ENCODE measurements around the gene SUCLG2.
"Not testable (repeated sequence)": the region's sequence is repeated elsewhere in the genome, so short reads cannot be mapped to it uniquely, and the experiment has no call there.

Gene SUCLG2

DNA sequence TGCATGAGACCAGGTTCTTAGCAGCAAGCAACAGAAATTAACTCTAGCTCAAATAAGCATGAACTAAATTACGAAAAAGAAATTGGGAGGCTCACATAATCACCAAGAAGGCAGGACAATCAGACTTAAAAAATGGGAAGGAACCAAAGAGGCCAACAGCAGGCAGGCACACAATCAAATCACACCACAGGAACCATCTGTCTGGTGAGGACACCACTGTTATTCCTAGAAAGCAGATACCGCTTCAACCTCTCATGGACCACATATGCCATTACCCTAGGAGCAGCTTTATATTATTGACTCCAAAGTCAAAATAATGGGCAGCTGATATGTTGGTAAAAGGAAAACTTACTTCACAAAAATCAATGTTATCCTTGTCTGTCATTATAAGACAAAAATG, 51.6 kb downstream of the SUCLG2 start:
- no peak for DNase-seq

DNA sequence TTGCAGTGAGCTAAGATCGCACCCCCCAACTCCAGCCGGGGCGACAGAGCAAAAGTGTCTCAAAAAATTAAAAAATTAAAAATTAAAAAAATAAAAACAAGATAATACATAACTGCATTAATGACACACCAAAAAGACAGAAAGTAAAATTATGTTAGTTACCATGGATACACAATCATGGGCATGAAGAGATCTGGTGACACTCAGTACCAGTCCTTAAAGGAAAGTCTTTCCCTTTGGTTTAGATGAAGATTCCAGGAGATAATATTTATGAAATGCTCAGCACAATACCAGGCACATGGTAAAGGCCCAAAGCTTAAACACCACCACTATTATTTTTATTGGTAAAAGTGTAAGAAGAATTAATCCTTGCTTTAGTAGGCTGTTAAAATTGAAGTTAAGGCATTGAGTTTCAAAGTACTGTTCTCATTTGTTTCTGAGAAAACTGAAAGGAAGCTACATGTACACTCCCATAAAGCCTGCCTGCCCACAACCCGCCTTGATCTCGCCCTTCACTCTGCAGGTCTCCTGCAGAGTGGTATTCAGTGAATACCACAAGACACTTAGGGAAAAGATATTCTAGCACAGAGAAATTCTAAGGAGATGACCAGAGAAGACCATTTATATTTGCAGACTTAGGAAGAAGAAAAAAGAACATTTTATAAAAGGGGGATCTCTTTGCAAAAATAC, 52.3 kb downstream of the SUCLG2 start:
- no peak for DNase-seq

DNA sequence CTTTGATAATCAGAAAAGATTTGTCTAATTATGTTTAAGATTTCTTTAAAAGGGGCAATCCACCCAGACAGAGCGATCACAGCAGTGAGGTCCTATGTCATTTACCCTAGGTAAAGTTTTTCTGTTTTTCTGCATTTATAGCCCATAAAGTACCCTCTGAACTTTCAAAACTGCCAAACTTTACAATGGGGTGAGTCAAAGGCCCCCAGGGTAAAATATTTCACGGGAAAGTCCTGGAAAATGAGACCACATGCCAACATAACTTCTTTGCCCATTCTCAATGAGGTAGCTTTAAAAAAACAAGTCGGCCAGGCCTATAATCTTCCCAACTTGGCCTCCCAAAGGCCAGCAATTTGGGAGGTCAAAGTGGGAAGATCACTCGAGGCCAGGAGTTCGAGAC, 53.0 kb downstream of the SUCLG2 start:
- no peak for DNase-seq

DNA sequence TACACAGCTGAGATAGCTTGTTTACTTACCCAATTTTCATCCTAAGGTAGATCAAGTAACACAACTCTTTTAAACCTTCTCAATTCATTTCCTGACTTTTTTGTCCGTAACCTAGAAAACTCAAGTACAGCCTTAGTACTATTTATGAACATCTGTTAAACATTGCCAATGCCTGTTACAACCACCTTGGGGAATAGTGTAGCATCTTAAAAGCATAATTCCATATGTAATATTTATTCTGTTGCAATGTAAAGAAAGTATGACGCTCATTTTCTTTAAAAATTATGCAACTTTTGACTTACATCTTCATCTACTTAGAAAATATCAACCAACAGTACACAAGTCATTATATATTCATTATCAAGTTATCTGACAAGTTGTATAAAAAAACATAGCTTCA, 54.6 kb downstream of the SUCLG2 start:
- DNase-seq = no peak

DNA sequence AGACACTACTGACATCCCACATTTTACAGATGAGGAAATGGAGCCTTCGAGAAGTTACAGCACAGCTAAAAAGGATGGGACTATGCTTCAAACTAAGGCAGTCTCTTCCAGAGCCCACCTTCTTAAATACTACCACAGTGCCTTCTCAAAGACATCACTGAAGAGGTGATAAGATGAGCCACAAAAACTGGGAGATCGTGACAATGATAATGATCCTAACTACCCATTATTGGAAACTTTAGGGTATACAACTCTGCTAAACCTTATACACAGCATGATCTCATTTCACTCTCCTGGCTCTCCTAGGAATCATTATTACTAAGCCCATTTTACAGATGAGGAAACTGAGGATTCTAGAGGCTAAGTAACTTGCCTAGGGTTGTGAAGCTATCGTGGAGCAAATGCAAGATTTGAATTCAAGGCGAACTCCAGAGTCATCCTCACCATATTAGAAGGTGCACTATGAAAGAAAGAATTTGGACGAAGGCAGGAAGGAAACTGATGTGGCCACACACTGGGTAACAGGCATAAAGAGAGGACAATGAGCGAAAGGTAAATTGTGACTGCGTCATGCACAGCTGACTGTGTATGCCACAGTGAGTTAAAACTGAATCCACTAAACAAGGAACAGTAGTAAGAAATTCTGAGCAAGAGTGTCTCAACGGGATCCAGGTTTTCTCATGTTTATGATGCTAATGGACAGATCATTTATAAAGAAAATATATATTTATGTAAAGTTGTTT, 55.4 kb downstream of the SUCLG2 start:
- no peak for DNase-seq

DNA sequence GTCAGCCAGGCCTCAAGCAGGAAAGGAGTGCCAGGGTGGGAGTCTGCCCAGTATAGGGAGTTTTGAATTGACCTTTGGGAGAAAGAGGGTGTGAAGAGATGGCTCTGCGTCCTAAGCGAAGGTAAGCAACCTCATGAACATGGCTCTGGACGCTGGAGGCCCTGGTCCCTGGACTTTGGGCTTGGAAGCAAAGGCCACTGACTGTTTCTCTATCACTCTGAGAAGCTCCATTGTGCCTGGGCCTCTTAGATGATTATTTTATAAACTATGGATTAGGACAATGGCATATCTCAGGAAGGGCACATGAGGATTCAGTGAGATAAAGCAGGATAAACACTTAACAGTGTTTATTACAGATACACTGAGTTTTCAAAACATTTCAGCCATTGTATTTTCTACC, 59.0 kb downstream of the SUCLG2 start:
- no peak for DNase-seq

DNA sequence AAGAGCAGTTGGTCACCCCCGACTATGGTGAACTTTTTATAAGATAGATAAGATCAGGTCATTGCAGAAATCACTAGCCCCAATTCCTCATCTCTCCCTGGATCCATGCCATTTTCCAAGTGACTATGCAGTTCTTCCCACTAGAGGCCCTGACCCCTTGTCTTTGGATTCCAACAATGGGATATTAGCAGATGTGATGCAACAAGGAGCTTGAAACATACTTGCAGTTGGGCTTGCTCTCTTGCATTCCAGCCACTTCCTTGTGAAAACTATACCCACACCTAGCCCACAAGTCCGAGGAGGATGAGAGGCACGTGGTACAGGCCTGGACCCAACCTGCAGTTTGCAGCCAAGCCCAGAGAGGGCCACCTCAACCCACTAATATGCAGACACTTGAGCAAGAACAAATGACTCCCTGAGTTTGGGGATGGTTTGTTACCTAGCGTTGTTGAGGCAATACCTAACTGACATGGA, 60.6 kb downstream of the SUCLG2 start:
- DNase-seq = no peak

DNA sequence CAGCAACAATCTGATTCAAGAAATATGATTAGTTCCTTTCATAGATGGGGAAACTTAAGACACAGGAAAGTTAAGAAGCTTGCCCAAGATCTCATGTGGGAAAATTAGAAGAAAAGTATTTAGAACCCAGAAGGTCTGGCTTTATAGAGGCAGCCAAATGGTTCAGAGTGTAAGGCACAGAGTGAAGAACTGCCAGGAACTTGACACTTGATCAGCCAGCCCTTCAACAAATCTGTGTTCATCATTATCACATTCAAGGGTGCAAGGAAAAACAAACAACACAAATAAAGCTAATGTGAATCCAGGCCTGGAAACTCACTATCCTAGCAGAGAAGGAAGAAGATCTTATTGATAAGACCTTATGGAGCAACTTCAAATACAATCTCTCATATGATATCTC, 62.4 kb downstream of the SUCLG2 start:
- no peak for DNase-seq

DNA sequence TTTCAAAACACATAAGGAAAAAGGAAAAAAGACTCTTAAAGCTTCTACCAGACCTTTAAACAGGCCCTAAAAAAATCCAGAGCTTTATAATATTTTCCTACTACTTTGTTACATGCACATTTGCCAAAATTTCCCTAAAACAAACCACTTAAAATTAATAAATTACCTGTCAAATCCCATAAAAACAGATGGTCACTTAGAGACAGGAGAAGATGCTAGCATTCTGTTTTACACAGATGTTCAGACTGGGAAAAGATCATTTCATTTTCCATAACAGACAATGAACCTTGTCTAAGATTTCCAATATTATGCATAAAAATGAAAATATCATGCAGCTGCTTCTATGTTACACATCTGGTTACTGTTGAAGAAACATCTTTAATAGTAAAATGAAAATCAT, 66.6 kb downstream of the SUCLG2 start:
- DNase-seq = no peak

DNA sequence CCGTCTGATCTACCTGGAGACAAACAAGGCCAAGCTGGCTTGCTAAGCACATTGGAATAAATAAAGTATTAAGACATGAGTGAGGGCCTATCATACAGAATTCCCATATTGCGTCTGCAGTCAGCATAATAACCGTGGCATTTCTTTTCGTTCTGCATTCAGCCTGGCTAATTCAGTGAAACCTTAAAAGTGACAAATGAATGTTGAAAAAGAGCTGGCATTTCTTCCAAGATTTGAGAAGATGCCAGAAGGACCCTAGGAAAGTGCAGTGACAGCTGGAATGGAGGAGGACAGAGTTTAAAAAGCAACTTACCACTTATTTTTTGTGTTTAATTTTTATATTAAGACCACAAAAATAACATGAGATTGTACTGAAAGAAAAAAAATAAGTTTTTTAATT, 67.1 kb downstream of the SUCLG2 start:
- no peak for DNase-seq

DNA sequence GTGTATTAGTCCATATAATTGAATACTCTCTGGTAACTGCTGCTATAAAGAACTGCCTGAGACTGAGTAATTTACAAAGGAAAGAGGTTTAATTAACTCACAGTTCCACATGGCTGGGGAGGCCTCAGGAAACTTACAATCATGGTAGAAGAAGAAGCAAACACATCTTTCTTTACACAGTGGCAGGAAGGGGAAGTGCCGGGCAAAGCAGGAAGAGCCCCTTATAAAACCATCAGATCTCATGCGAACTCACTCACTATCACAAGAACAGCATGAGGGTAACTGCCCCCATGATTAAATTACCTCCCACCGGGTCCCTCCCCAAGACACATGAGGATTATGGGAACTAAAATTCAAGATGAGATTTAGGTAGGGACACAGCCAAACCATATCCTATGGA, 69.8 kb downstream of the SUCLG2 start:
- not testable (repeated sequence) for DNase-seq

DNA sequence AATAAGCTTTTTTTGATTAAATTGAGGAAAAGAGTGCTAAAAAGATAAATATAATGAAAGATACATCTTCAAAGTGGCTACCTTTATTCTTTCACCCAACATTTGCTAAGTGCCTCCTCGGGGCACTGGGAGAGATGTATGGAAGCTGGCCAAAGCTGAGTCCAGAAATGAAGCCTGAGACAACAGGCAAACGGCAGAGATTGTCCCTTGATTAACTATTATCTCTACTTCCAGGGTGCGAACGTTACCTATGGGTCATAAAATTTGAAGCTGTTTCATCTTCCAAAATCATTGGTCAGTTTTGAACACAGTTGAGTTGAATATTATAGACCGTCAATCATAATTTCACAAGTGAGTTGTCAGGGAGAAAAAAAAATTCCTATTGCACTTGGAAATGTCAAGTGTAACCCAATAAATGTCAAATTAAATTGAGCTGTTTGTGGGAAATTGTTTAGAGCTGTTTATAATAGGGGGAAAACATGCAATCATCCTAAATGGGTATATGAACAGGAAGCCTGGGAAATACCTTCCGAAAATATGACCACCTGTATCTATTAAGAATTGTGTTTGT, 73.9 kb downstream of the SUCLG2 start:
- DNase-seq = no peak

DNA sequence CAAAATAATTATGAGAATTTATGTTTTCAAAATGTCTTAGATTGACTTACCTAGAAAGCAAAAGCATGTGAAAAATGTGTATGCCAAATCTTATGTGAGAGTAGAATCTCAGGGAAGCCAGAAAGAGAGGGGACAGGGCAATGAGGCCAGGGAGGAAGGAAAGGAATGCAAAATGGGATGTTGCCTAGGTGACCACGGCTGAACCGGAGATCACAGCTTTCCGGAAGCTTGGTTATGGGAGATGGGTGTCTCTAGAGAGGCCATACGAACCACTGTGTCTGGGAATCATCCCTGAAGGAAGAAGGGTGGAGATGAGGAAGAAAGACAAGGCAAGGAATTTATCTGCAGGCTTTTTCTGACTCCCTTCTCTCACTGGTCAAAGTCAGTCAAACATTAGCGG, 76.0 kb downstream of the SUCLG2 start:
- no peak for DNase-seq

DNA sequence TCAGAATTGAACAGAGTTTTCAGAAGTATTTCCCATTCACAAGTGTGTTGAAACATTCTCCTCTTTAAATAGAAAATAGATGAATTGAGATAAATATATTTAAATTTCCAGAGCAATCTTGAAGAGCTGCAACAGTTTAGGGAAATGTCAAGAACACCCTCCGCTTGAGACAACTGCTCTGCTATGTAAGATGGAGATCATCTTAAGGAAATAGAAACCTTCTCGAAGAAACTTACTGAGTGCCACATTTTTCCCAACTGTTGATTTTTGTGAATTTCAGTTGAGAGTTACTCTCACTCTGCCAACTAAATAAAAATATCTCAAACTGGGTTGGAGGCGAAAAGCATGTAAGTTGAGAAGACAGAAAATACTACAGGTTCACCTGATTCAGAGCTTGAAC, 78.0 kb downstream of the SUCLG2 start:
- no peak for DNase-seq

DNA sequence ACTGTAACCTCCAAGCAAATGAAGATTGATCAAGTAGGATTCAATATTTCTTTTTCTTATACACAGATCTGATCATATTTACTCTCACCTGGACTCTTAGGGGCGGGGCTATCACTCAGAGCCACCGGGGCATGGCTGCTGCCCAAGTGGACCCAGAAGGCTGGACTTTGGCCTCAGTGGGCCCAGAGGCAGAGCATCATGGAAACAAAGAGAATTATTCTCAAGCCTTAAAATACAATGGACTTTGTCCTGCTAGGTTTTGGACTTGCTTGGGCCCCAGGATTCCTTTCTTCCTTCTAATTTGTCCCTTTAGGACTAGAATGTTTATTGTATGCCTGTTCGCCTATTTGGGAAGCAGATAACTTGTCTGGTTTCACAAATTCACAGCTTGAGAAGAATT, 85.1 kb downstream of the SUCLG2 start:
- DNase-seq = no peak

DNA sequence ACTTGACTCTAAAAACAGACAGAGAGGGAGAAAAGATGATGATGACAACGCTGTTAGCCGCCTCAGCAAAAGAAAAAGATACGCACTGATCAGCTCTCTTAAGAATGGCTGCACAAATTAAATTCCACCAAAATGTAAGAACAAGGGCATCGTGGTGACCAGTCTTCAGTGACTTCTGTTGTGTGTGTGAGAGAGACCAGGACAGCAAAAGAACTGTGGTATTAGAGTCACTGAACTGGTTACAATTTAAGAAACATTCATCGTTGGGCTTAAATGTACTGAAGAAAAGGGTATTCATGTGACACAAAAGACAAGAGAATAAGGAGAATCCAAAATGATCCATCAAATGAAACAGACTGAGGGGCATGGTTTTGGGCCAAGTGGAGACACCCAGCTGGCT, 86.5 kb downstream of the SUCLG2 start:
- no peak for DNase-seq

DNA sequence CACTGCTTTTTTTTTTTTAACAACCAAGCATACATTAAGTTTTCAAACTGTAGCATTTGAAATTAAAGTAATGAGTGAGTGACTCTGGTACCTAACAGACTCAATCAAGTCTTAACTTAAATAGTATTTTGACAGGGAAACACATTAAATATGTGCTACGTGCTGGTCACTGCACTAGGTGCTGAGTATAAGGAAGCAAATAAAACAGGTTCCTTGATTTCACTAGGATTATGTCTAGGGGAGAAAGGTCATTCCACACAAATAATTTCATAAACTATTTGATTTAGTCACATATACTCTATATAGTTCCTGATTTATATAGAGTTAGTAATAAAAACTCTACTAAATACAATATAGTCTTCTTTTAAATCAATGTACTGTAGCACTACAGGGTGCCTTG, 89.4 kb downstream of the SUCLG2 start:
- no peak for DNase-seq

DNA sequence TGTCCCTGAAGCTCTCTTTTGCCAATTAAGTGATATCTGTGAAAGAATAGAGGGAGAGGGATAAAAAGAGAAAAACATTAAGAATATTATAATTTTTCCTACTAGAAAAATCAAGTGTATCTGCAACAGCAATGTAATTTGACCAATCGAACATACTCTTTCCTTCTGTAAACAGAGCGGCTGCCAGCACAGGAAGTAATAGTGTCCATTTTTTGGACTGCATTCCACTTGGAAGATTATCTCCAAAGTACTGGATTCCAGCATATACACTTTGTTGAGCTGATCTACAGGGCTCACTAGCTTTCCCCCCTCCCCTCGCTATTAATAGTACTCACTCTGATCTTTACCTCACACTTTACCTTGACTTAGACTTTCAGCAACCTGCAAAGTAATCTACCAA, 90.4 kb downstream of the SUCLG2 start:
- no peak for DNase-seq

DNA sequence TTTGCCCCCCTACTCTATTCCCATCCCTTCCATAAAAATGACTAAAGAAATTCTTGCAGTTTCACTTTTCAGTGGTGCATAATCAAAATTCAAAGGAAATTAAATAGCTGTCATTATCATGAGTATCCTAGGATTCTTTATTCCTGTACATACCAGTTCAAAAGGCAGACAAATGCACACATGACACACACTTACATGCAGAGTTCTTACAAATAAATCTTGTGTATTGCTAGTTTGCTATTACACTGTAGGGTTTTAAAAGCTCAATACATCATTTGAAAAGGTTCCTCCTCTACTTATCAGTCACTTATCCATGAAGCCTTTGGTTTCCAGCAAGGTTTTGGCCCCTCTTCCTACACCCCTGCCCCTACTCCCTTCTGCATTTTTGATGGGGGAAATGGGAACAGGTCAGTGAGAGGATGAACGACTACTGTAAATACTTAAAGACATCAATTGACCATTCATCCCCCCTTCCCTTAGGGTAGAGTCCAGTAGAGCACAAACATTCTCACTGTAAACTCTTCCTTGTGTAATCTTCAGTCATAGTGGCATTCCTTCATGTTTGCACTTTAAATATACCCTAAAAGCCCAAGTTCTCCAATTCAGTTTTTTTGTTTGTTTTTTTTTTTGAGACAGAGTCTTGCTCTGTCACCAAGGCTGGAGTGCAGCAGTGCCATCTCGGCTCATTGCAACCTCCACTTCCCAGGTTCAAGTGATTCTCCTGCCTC, 92.6 kb downstream of the SUCLG2 start:
- no peak for DNase-seq

DNA sequence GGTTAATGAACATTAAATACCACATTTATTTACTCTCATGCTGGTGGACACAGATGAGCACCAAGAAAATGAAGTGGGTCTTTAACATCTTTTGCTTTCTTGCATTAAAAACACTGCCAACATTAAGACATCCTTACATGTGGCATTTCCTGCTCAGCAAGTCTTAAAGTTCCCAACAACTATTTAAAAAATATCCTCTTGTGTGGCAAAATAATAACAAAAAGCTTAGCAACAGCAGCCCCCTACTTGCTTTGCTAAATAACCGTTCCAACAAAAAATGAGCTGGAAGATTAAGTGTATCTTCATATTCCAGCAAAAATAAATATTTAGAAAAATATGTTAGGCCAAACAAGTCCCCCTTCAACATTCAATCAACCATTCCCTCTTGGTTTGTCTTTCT, 93.1 kb downstream of the SUCLG2 start:
- no peak for DNase-seq

DNA sequence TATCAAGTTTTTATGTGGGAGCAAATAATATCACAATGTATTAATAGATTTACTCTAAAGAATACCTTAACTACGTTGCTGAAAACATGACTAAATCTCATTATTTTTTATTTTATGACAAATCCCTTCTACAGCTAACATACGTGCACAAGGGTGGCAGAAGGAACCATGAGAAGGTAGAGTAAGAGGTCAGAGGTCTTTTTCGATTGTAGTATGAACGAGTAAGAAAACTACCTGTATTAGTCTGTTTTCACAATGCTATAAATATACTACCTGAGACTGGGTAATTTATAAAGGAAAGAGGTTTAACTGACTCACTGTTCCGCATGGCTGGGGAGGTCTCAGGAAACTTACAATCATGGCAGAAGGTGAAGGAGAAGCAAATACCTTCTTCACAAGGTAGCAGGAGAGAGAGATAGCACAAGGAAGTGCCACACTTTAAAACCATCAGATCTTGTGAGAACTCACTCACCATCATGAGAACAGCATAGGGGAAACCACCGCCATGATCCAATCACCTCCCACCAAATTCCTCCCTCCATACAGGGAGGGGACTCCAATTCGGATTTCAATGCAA, 95.3 kb downstream of the SUCLG2 start:
- no peak for DNase-seq

DNA sequence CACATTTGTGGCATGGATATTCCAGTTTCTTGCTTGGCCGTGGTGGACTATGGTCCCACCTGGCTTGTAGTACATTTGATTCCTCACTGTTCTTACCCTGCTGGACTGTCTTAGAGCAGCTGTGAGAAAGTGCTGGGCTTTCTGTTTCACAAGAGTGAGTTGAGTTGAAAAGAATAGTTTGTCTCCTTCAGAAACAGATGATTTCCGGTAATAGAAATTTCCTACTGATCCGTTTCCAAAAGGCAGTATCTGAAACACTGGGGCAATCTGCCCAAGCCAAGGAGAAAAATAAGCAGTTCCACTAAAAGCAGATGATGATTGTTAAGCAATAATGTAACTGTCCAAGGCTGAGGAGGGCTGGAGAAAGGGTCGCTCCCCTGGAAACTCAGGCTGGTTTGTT, 96.0 kb downstream of the SUCLG2 start:
- no peak for DNase-seq

DNA sequence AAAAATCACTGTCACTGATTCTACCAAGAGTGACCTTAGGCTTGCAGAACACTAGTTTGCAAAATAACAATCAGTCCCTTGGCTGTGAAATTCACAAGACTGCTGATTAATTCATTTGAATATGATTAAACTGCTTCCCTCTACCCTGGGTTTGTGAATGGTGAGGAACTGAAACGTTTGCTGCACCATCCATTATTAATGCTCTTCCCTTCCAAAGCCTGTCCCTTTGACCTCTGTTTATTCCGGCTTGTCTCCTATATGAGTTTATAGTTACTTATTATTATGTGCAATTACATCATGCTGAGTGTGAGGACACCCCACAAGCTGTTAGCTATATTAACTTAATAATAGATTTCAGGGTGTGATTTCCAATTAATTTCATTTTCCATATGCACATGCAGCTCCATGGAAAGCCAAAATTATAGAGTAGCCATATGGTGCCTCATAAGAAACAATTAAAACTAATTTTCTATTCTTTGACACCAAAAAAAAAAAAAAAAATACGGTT, 96.5 kb downstream of the SUCLG2 start:
- DNase-seq = no peak

Measured in activated gamma-delta T cell (primary cell).